ENCODE results near the gene VWA3B. TPM values are rescaled to one million over a fixed set of nuclear protein-coding genes. Genes with fewer than 3 reads are reported as not detected.

Gene VWA3B, protein sequence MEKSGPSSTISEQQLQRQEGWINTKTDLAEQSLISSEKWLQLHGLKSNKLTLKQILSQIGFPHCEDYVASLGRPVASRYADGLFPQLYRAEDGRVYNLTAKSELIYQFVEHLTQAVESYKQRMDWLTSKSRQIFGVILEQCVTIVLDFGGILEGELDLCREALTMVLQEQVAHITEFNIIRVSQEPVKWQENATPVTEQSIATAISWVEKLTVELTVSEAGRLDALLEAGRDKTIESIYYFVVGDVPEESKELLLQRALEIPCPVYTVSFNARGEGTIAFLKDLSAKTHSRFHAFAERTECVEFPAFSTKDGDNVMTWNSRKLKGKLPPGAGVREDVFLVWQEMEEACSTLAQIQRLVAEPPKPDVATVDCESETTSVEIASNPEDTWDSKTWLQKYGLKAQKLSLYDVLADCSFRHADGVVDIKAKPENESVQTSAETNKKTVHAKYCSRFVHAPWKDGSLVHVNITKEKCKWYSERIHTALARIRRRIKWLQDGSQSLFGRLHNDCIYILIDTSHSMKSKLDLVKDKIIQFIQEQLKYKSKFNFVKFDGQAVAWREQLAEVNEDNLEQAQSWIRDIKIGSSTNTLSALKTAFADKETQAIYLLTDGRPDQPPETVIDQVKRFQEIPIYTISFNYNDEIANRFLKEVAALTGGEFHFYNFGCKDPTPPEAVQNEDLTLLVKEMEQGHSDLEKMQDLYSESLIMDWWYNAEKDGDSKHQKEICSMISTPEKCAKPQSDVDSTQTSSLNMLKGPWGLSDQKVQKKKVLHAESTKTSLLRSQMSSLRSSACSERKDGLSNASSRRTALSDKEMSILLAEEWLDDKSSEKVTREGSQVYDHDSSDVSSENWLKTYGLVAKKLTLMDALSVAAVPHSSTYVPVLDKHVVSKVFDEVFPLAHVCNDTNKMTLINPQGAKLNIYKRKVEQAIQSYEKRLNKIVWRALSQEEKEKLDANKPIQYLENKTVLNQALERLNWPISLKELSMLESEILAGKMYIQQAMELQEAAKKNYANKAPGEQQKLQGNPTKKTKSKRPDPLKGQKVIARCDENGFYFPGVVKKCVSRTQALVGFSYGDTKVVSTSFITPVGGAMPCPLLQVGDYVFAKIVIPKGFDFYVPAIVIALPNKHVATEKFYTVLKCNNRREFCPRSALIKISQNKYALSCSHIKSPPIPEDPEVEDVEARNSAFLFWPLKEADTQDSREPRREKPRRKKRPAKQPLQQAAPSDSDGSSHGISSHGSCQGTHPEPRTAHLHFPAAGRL (N-terminal part only)
- 0.09 to 0.14 TPM (median 0.12 TPM) in 3 of 5 replicates, not detected in the others for total RNA-seq (2022; extraction: Qiagen RNA extraction)

DNA sequence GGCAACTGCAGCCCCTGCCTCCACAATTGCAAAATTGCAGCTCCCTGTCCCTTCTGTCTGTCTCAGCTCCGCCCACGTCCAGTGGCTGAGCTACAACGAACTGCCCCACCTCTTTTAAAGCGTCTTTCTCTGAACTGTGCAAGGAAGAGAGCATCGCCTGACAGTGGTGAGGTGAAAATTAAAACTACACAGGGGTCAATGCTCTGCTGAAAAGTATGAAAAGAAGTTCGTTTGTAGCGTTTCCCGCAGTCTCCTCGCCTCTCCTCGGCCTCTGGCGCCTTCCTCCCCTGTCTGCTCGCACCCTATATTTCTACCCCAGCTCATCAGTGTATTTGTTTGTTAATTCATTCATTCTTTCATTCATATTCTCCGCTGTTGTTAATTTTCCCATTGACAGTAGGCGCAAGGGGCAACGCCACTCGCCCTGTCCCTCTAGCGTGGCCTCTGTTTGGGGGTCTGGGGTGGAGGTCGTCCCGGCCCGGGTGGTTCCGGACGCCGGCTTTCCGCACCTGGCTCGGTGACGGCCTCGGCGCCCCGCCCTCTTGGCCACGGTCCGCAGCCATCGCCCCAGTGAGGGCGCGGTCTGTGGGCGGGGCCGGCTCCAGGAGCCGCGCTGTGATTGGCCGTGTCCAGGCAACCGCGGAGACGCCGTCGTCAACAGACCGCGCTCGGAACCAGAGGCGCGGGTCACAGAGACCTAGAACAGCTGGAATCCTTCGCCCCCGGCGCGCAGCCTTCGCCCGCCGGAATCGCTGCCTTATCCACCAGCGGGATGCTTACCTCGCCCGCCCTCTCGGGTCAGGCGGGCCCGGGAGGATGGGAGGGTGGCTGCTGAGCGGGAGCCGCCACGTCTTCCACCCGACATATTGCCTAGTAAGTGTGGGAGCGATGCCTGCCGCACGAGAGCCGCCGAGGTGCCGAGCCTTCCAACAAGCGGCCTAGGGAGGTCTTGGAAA lies at the start of gene VWA3B:
Gene VWA3B, plus strand, starts transcription at position 677 of the 956 bp plus-strand sequence. CDS start 5,926 bp downstream, outside the sequence.

DNA sequence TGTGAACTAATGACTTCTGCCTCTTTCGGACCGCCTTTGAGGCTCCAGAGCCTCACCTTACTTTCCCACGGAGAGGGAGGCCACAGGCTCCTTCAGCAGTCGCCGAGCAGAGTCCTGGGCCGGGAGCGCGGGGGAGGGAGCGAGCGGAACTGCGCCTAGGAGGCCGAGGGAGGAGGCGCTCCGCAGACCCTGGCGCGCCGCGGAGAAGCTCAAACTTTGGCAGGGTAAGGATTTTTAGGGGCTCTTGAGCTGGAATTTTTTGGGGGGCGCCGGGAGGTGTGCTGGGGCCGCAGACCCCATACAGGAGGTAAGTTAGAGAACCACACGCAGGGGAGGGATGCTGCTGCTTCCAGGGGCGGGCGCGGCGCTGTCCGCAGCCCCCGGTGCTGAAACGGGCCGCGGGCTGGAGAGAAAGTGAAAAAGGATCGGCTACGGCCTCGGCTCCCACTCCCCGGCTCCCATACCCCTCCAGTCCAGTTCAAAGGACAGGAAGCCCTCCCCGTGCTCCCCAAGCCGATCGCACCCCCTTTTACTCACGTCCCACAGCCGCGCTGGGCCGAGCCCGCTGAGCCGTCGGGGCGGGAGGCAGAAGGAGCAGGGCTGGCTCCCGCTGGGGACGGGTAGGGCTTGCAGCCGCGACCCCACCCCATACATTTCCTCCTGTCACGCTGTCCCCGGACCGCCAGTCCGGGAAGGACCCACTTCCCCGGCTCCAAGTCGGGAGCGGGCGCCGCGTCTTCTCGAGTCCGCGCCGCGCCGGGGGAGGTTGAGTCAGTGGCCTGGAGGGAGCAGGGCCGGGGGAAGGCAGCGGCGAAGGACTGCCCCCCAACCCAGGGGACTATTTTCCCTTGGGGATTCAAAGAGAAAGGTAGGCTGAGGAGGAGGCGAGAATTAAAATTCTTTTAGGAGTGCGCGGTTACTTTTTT lies 259.6 kb downstream of the VWA3B start, which contains the start of gene CNGA3:
Gene CNGA3, plus strand, starts transcription at position 146 of the 926 bp plus-strand sequence. CDS start 23,520 bp downstream, outside the sequence.

Other genes with a start within 250 kb of the VWA3B start
- gene TMEM131, start 91.2 kb upstream of the VWA3B start, total RNA-seq (2022; extraction: Qiagen RNA extraction) = 12.0 to 14.4 TPM (median 13.2 TPM) in 5 replicates